ENCODE data around the gene ACSL1.
"Not testable (repeated sequence)": the region's sequence is repeated elsewhere in the genome, so short reads cannot be mapped to it uniquely, and the experiment has no call there.

ACSL1 gene

GRCh38 chr4:184750926-184751584 is 74.7 kb downstream of the ACSL1 start:
- DNase-seq = no peak

GRCh38 chr4:184748251-184748652 is 77.5 kb downstream of the ACSL1 start:
- no peak for DNase-seq

GRCh38 chr4:184747034-184747830 is 78.5 kb downstream of the ACSL1 start:
- DNase-seq = no peak

- peak in 1 of 2 donors; percentile 81 for DNase-seq
Observed at GRCh38 chr4:184745831-184746795, 79.7 kb downstream of the ACSL1 start.

GRCh38 chr4:184744236-184744635 is 81.5 kb downstream of the ACSL1 start:
- DNase-seq = no peak

GRCh38 chr4:184743650-184744049 is 82.1 kb downstream of the ACSL1 start:
- no peak for DNase-seq

- DNase-seq = not testable (repeated sequence)
Observed at GRCh38 chr4:184741651-184742050, 84.1 kb downstream of the ACSL1 start.

- DNase-seq = no peak
Observed at GRCh38 chr4:184740980-184741391, 84.8 kb downstream of the ACSL1 start.

- peak in 1 of 2 donors; percentile 59 for DNase-seq
Observed at GRCh38 chr4:184739575-184739974, 86.2 kb downstream of the ACSL1 start.

- no peak for DNase-seq
Observed at GRCh38 chr4:184734758-184735157, 91.0 kb downstream of the ACSL1 start.

- peak; percentile 88 to 98 for DNase-seq
Observed at GRCh38 chr4:184733654-184734524, 91.9 kb downstream of the ACSL1 start, which contains the start of gene CENPU. CENPU (minus strand) TSS chr4:184734096; CDS start chr4:184734062, 34 bp downstream.

- no peak for DNase-seq
Observed at GRCh38 chr4:184732126-184732525, 93.6 kb downstream of the ACSL1 start.

- no peak for DNase-seq
Observed at GRCh38 chr4:184731056-184731455, 94.7 kb downstream of the ACSL1 start.

- DNase-seq = no peak
Observed at GRCh38 chr4:184729946-184730345, 95.8 kb downstream of the ACSL1 start.

- no peak for DNase-seq
Observed at GRCh38 chr4:184728858-184729257, 96.9 kb downstream of the ACSL1 start.

GRCh38 chr4:184727430-184727829 is 98.3 kb downstream of the ACSL1 start:
- no peak for DNase-seq

- DNase-seq = no peak
Observed at GRCh38 chr4:184722798-184723197, 103.0 kb downstream of the ACSL1 start.

GRCh38 chr4:184721254-184721653 is 104.5 kb downstream of the ACSL1 start:
- DNase-seq = no peak

- DNase-seq = no peak
Observed at GRCh38 chr4:184719407-184719806, 106.4 kb downstream of the ACSL1 start.

GRCh38 chr4:184715526-184715925 is 110.2 kb downstream of the ACSL1 start:
- no peak for DNase-seq

GRCh38 chr4:184713887-184714286 is 111.9 kb downstream of the ACSL1 start:
- no peak for DNase-seq

GRCh38 chr4:184712322-184712721 is 113.4 kb downstream of the ACSL1 start:
- no peak for DNase-seq

All from bone marrow (tissue), 2 donors.